HepG2 (cell line): Measurements from ENCODE around the gene HRG. TPM values are rescaled to one million over a fixed set of nuclear protein-coding genes. Genes with fewer than 3 reads are reported as not detected.
A peak's percentile ranks its signal among the peaks of the same experiment; 100 is the strongest.

ENCODE experiments used
- CBFB ChIP-seq: sonication (generic); formaldehyde crosslinking; IDR thresholded peaks from 2 replicates; pipeline ENCODE4 v1.4.0; 2020; ENCODE audit warnings: missing genetic modification reagents
- HNRNPL ChIP-seq: fragments of 200-400 bp; formaldehyde crosslinking; IDR thresholded peaks from 2 replicates; pipeline ENCODE4 v1.6.1; 2017; ENCODE audit warnings: mild to moderate bottlenecking, low read depth, low read length
- HOXA5 ChIP-seq: sonication (generic); formaldehyde crosslinking; IDR thresholded peaks from 2 replicates; pipeline ENCODE4 v1.4.0; 2020; ENCODE audit warnings: missing genetic modification reagents
- MXI1 ChIP-seq: IDR thresholded peaks from 3 replicates; pipeline ENCODE4 v1.6.1; 2012; ENCODE audit warnings: low read depth, low read length, inconsistent platforms, borderline replicate concordance
- MYPOP ChIP-seq: sonication (generic); formaldehyde crosslinking; IDR thresholded peaks from 2 replicates; pipeline ENCODE4 v1.8.1; 2023; ENCODE audit warnings: mild to moderate bottlenecking, moderate library complexity, missing genetic modification reagents
- RFX1 ChIP-seq: fragments of 450-650 bp; IDR thresholded peaks from 2 replicates; pipeline ENCODE4 v1.6.1; 2017
- RFXAP ChIP-seq: sonication (generic); formaldehyde crosslinking; IDR thresholded peaks from 2 replicates; pipeline ENCODE4 v1.4.0; 2020; ENCODE audit warnings: missing genetic modification reagents, borderline replicate concordance
- RORA ChIP-seq: sonication (generic); formaldehyde crosslinking; IDR thresholded peaks from 2 replicates; pipeline ENCODE4 v1.5.0; 2020; ENCODE audit warnings: mild to moderate bottlenecking, missing genetic modification reagents, moderate library complexity
- SKIL ChIP-seq: sonication (generic); formaldehyde crosslinking; IDR thresholded peaks from 2 replicates; pipeline ENCODE4 v1.8.0; 2022; ENCODE audit warnings: missing genetic modification reagents, mild to moderate bottlenecking, moderate library complexity, borderline replicate concordance
- TBL1XR1 ChIP-seq: fragments of 150-350 bp; IDR thresholded peaks from 2 replicates; pipeline ENCODE4 v1.6.1; 2014; ENCODE audit warnings: borderline replicate concordance, low read length; ENCODE audit not compliant: partially characterized antibody
- TEAD3 ChIP-seq: optimal IDR thresholded peaks from 2 replicates; pipeline ENCODE3; 2016; ENCODE audit warnings: borderline replicate concordance
- THAP9 ChIP-seq: sonication (generic); formaldehyde crosslinking; IDR thresholded peaks from 2 replicates; pipeline ENCODE4; 2020; ENCODE audit warnings: missing genetic modification reagents, mild to moderate bottlenecking, borderline replicate concordance
- ZBTB3 ChIP-seq: sonication (generic); formaldehyde crosslinking; IDR thresholded peaks from 2 replicates; pipeline ENCODE4 v1.4.0; 2020; ENCODE audit warnings: low read depth, mild to moderate bottlenecking, moderate library complexity, missing genetic modification reagents, borderline replicate concordance
- ZBTB4 ChIP-seq: sonication (generic); formaldehyde crosslinking; IDR thresholded peaks from 2 replicates; pipeline ENCODE4 v1.4.0; 2020; ENCODE audit warnings: missing genetic modification reagents, mild to moderate bottlenecking, borderline replicate concordance
- ZBTB46 ChIP-seq: sonication (generic); formaldehyde crosslinking; IDR thresholded peaks from 2 replicates; pipeline ENCODE4 v1.4.0; 2020; ENCODE audit warnings: mild to moderate bottlenecking, missing genetic modification reagents, borderline replicate concordance
- ZNF615 ChIP-seq: sonication (generic); formaldehyde crosslinking; IDR thresholded peaks from 2 replicates; pipeline ENCODE4 v1.5.0; 2020; ENCODE audit warnings: mild to moderate bottlenecking, missing genetic modification reagents, borderline replicate concordance
- ZSCAN21 ChIP-seq: sonication (generic); formaldehyde crosslinking; IDR thresholded peaks from 2 replicates; pipeline ENCODE4 v1.8.0; 2022; ENCODE audit warnings: mild to moderate bottlenecking, missing genetic modification reagents, moderate library complexity, borderline replicate concordance
- polyA plus RNA-seq, 8 experiments: library from polyadenylated mRNA; depleted of rRNA in 3 of 8; stranded (reverse) in 7 of 8; unstranded in 1 of 8; fragments of >200 nt; fragmentation: Illumina TruSeq in 4 of 8; extraction: Trizol in 4 of 8; gene quantifications; 2 replicates each; pipeline versions ENCODE4 v1.2.1 to v1.2.3, GENCODE V29; 2011 to 2016; ENCODE audit warnings: low read depth in 4 of 8, missing spikeins in 1 of 8, mixed read lengths in 1 of 8; ENCODE audit not compliant: insufficient read depth in 1 of 8
- total RNA-seq, 5 experiments: library from RNA; depleted of rRNA; stranded (reverse); fragments of >200 nt; fragmentation: Illumina TruSeq; extraction: Trizol; gene quantifications; 2 replicates each; pipeline ENCODE4 v1.2.3, GENCODE V29; 2016; ENCODE audit warnings: low read depth in 1 of 5

The HRG gene
- total and polyA plus RNA-seq, 2 of the 13 experiments (the other 11 are each of a cell fraction or from before 2014, with no cell fraction given) = 0.09 to 0.11 TPM

- TF ChIP-seq TEAD3 (CRISPR knock-in tag) (peak; percentile 34), HOXA5 (CRISPR knock-in tag) (no peak), CBFB (no peak), MYPOP (no peak), RORA (0 out of 2 replicates have a peak, but pooled peaks have one; percentile 23), MXI1 (no peak), ZSCAN21 (no peak; the same call in 1 of the 2 replicates), SKIL (CRISPR knock-in tag) (peak; percentile 55; the same call in 1 of the 2 replicates), THAP9 (no peak), TBL1XR1 (no peak), ZBTB3 (CRISPR knock-in tag) (no peak), ZBTB46 (CRISPR knock-in tag) (no peak), ZNF615 (no peak), RFX1 (no peak), ZBTB4 (no peak), HNRNPL (no peak), RFXAP (CRISPR knock-in tag) (0 out of 2 replicates have a peak, but pooled peaks have one; percentile 48)
Observed at GRCh38 chr3:186621894-186622650, 43.7 kb upstream of the HRG start (continued).
